ENCODE measurements around the gene GLS.
"Not testable (repeated sequence)": the region's sequence is repeated elsewhere in the genome, so short reads cannot be mapped to it uniquely, and the experiment has no call there.

The GLS gene

GRCh38 chr2:190885844-190886243, 5.2 kb downstream of the GLS start:
- DNase-seq (ENCODE audit: low read depth in 2 of 2): not testable (repeated sequence)

GRCh38 chr2:190887089-190887488, 6.5 kb downstream of the GLS start:
- DNase-seq (ENCODE audit: low read depth in 2 of 2): no peak

DNA sequence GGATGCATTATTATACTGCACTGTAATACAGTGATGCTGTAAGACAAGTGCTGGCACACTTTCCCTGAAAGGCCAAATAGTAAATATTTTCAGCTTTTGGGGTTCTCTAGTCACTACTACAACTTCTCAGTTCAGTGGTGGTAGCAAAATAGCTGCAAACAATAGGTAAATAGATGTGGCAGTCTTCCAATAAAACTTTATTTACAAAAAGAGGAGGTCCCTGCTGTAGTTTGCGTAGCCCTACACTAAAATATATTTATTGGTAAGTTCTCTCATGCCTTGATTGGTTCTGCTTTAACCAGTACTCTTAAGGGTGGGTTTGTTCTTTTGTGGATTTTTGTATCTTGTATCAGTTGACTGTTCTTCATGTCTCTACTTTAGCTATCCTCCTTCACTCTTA, 7.8 kb downstream of the GLS start:
- DNase-seq (ENCODE audit: low read depth in 2 of 2): no peak

- DNase-seq (ENCODE audit: low read depth in 2 of 2): no peak
Observed at GRCh38 chr2:190889175-190889943, 8.7 kb downstream of the GLS start.

- no peak for DNase-seq (ENCODE audit: low read depth in 2 of 2)
Observed at GRCh38 chr2:190891372-190891771, 10.8 kb downstream of the GLS start.

- DNase-seq (ENCODE audit: low read depth in 2 of 2): no peak
Observed at GRCh38 chr2:190891889-190892288, 11.3 kb downstream of the GLS start.

DNA sequence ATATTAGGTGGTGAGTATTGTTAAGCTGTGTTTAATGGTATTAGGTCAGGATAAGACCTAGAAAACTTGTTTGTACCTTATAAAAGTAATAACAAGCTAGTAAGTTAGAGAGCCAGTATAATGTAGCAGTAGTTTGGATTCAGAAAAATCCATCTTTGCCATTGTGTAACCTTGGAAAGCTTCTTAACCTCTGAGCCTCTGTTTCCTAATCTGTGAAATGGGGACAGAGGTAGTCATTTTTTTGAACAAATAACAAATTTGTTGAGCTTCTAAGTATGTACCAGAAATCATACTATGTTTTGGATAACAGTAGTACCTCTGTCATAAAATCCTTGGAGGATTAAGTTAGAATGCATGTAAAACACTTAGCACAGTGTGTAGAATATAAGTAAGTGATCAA, 12.5 kb downstream of the GLS start:
- DNase-seq (ENCODE audit: low read depth in 2 of 2): no peak

- no peak for DNase-seq (ENCODE audit: low read depth in 2 of 2)
Observed at GRCh38 chr2:190896477-190896876, 15.9 kb downstream of the GLS start.

DNA sequence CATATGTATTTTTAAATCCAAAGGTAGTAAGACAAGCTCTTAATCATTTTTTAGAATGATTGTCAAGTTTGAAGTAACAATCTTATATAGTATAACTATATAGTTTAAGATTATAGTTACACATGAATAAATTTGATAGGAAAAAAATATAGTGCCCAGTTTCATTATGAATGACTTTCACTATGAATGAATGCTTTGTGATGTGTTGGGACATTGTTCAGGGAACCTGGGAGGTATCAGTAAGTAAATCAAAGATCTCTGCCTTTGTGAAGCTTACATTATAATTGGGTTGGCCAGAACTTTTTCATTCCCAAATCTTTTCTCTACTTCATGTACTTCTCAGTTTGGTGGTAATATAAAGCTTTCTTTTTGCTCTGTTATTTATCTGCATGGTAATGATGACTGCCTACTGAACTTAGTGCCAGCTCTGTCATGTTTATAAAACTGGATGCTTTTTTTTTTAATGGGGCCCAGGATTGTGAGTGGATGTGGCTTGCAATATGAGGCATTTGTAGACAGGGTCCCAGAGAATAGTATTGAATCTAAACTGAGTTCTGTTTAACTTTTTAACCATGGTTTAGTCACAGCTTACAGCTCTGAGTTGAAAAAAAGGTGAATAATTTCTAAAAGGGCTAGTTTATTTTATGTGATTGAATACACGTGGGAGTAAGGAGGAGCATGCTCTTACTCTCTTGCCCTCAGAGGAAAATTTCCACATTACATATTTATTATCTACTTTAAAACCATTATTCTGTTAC, 23.3 kb downstream of the GLS start:
- no peak for DNase-seq (ENCODE audit: low read depth in 2 of 2)

GRCh38 chr2:190904640-190905261, 24.1 kb downstream of the GLS start:
- no peak for DNase-seq (ENCODE audit: low read depth in 2 of 2)

GRCh38 chr2:190908532-190908931, 27.9 kb downstream of the GLS start:
- DNase-seq (ENCODE audit: low read depth in 2 of 2): no peak

DNA sequence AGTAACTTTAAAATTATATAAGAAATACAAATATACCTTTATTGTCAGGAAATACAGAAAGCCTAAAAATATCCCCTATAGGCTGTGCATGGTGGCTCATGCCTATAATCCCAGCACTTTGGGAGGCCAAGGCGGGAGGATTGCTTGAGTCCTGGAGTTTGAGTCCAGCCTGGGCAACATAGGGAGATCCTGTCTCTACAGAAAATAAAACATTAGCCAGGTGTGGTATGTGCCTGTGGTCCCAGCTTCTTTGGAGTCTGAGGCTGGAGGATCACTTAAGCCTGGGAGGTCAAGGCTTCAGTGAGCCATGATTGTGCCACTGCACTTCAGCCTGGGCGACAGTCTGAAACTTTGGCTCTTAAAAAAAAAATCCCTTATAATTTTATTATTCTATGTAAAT, 29.1 kb downstream of the GLS start:
- no peak for DNase-seq (ENCODE audit: low read depth in 2 of 2)

- DNase-seq (ENCODE audit: low read depth in 2 of 2): no peak
Observed at GRCh38 chr2:190910341-190911136, 29.9 kb downstream of the GLS start.

- no peak for DNase-seq (ENCODE audit: low read depth in 2 of 2)
Observed at GRCh38 chr2:190911813-190912212, 31.2 kb downstream of the GLS start.

DNA sequence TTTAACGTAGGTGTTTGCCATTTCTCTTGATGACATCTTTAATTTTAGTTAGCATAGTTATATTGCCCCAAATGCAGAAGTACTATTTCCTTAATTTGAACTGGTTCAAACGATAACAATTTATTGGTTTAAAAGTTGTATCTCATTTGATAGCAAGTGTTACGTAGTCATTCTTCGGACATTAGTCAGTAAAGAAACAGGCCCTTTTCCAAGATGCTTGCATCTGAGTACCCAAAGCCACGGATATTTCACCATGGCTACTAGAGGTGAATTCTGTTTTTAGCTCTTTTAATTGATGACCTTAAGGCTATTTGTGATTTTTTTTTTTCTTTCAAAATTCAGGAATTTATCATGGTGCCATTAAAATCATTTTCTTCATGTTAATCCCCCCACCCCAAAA, 32.1 kb downstream of the GLS start:
- DNase-seq (ENCODE audit: low read depth in 2 of 2): no peak

DNA sequence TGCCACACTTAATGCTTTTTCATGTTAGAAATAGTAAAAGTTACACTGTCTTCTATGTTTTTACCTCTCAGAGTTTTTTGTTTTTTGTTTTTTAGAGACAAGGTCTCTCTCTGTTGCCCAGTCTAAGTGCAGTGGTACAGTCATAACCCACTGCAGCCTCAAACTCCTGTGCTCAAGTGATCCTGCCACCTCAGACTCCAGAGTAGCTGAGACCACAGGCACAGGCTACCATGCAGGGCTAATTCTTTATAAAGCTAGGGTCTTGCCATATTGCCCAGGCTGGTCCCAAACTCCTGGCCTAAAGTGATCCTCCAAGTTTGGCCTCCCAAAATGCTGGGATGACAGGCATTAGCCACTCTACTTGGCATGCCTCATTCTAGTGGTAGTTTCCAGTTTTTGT, 33.1 kb downstream of the GLS start:
- no peak for DNase-seq (ENCODE audit: low read depth in 2 of 2)

DNA sequence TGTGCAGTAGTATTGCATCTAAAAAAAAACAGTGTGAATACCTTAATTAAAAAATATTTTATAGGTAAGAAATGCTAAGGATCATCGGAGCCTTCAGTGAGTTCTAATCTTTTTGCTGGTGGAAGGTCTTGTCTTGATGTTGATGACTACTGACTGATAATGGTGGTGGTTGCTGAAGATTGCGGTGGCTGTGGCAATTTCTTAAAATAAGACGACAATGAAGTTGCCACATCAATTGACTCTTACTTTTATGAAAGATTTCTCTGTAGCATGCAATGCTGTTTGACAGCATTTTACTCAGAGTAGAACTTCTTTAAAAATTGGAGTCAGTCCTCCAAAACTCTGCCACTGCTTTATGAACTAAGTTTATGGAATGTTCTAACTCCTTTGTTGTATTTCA, 36.2 kb downstream of the GLS start:
- DNase-seq (ENCODE audit: low read depth in 2 of 2): no peak

DNA sequence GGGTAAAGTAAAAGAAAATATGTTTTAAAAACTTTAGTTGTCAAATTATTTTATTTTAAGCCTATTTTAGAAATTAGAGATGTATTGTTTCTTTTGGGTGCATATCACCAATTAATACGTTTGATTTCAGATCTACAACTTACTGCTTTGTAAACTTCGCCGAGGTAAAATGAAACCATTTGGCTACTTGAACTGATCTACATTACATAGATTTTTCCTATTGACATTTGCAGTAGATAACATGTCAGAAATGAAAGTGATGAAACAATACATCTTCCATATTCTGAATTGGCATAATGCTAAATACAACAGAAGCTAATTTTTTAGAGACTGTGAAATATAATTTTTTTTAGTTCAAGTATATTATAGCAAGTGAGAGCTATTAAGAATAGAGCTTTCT, 39.5 kb downstream of the GLS start:
- no peak for DNase-seq (ENCODE audit: low read depth in 2 of 2)

GRCh38 chr2:190922376-190922775, 41.8 kb downstream of the GLS start:
- no peak for DNase-seq (ENCODE audit: low read depth in 2 of 2)

DNA sequence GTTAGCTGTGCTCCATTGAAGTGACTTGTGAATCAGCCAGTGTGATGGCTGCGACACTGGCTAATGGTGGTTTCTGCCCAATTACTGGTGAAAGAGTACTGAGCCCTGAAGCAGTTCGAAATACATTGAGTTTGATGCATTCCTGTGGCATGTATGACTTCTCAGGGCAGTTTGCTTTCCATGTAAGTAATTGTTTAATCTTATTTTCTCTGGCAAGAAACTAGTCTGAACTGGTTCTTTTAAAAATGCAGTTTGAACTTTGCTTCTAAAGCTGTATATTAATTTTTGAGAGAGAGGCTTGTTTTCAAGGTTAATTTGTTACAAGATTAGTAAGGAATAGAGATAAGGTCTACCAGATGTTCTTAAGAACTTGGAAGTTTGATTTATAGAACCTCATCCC, 46.7 kb downstream of the GLS start:
- DNase-seq (ENCODE audit: low read depth in 2 of 2): no peak

DNA sequence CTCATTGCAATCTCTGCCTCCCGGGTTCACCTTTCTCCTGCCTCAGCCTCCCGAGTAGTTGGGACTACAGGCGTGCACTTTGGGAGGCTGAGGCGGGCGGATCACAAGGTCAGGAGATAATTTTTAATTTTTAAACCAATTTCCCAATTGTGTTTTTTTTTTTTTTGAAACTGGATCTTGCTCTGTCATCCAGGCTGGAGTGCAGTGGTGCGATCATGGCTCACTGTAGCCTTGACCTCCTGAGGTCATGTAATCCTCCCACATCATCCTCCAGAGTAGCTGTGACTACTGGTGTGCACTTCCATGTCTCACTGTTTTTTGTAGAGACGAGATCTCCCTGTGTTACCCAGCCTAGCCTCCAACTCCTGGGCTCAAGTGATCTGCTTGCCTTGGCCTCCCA, 49.3 kb downstream of the GLS start:
- DNase-seq (ENCODE audit: low read depth in 2 of 2): no peak

GRCh38 chr2:190930411-190930810, 49.8 kb downstream of the GLS start:
- DNase-seq (ENCODE audit: low read depth in 2 of 2): no peak
